HEK293T (cell line): ENCODE data around the gene SAXO1.

Source experiments
- ARNT ChIP-seq: fragments of 450-650 bp; IDR thresholded peaks from 2 replicates; pipeline ENCODE4 v1.6.1; 2017; ENCODE audit warnings: mild to moderate bottlenecking
- BHLHE40 ChIP-seq: fragments of 450-650 bp; IDR thresholded peaks from 2 replicates; pipeline ENCODE4 v1.6.1; 2016; ENCODE audit warnings: mild to moderate bottlenecking, moderate library complexity, borderline replicate concordance
- ELF4 ChIP-seq: fragments of 450-650 bp; IDR thresholded peaks from 2 replicates; pipeline ENCODE4 v1.6.1; 2017; ENCODE audit warnings: antibody characterized with exemption
- FOXK2 ChIP-seq: fragments of 450-650 bp; IDR thresholded peaks from 2 replicates; pipeline ENCODE4 v1.6.1; 2016; ENCODE audit warnings: mild to moderate bottlenecking
- FOXM1 ChIP-seq: fragments of 450-650 bp; IDR thresholded peaks from 2 replicates; pipeline ENCODE4 v1.6.1; 2017; ENCODE audit warnings: mild to moderate bottlenecking, borderline replicate concordance
- HDGF ChIP-seq: fragments of 450-650 bp; IDR thresholded peaks from 2 replicates; pipeline ENCODE4 v1.6.1; 2017; ENCODE audit warnings: antibody characterized with exemption, borderline replicate concordance
- LEF1 ChIP-seq: fragments of 450-650 bp; IDR thresholded peaks from 2 replicates; pipeline ENCODE4 v1.6.1; 2017; ENCODE audit warnings: mild to moderate bottlenecking, borderline replicate concordance
- NFRKB ChIP-seq: fragments of 450-650 bp; IDR thresholded peaks from 2 replicates; pipeline ENCODE4 v1.6.1; 2016; ENCODE audit warnings: mild to moderate bottlenecking, moderate library complexity
- SP1 ChIP-seq: fragments of 450-650 bp; IDR thresholded peaks from 2 replicates; pipeline ENCODE4 v1.6.1; 2017
- SUZ12 ChIP-seq: fragments of 450-650 bp; IDR thresholded peaks from 2 replicates; pipeline ENCODE4 v1.6.1; 2016; ENCODE audit warnings: mild to moderate bottlenecking
- TARDBP ChIP-seq: fragments of 450-650 bp; IDR thresholded peaks from 2 replicates; pipeline ENCODE4 v1.6.1; 2016
- ZNF384 ChIP-seq: fragments of 450-650 bp; IDR thresholded peaks from 2 replicates; pipeline ENCODE4 v1.6.1; 2016
- TF ChIP-seq, protein P1 (sequence below): fragments of 450-650 bp; IDR thresholded peaks from 2 replicates; pipeline ENCODE4 v1.6.1; 2016

DNA sequence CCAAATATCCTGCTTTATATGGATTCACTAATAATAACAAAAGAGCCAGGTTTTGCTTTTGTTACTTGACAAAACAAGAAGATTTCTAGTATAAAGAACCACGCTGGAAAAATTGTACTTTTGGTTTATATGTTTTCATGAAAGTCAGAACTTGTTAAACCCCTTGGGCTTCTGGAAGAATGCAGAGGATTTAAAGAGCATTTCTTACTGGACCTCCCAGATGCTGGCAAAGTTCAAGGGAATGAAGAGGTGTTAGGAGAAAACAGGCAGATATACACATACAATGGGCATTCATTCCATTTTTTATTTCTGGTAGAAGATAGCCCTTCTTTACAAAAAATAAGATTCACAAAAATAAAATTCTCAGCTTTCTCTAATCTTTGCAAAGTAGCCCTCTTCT, 61.1 kb downstream of the SAXO1 start:
- no peak for TF ChIP-seq SUZ12
- no peak for TF ChIP-seq FOXK2
- no peak for TF ChIP-seq NFRKB
- no peak for TF ChIP-seq ARNT
- TF ChIP-seq ZNF384 = no peak
- no peak for TF ChIP-seq HDGF
- no peak for TF ChIP-seq ELF4
- TF ChIP-seq SP1 = no peak
- no peak for TF ChIP-seq BHLHE40
- TF ChIP-seq TARDBP = no peak
- TF ChIP-seq FOXM1 = no peak
- TF ChIP-seq, protein P1, sequence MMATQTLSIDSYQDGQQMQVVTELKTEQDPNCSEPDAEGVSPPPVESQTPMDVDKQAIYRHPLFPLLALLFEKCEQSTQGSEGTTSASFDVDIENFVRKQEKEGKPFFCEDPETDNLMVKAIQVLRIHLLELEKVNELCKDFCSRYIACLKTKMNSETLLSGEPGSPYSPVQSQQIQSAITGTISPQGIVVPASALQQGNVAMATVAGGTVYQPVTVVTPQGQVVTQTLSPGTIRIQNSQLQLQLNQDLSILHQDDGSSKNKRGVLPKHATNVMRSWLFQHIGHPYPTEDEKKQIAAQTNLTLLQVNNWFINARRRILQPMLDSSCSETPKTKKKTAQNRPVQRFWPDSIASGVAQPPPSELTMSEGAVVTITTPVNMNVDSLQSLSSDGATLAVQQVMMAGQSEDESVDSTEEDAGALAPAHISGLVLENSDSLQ = no peak
- TF ChIP-seq LEF1 = no peak
